Measurements from ENCODE around the gene FAM174B.
"Not testable (repeated sequence)": the region's sequence is repeated elsewhere in the genome, so short reads cannot be mapped to it uniquely, and the experiment has no call there.

Gene FAM174B

GRCh38 chr15:92616621-92617548, 38.7 kb downstream of the FAM174B start:
- DNase-seq: no peak

GRCh38 chr15:92614791-92615785, 40.5 kb downstream of the FAM174B start:
- DNase-seq: no peak

- no peak for DNase-seq
Measured at GRCh38 chr15:92614301-92614700, 41.3 kb downstream of the FAM174B start.

- DNase-seq: no peak
Measured at GRCh38 chr15:92613841-92614240, 41.7 kb downstream of the FAM174B start.

GRCh38 chr15:92612891-92613290, 42.7 kb downstream of the FAM174B start:
- no peak for DNase-seq

GRCh38 chr15:92611995-92612745, 43.4 kb downstream of the FAM174B start:
- DNase-seq: no peak

GRCh38 chr15:92611150-92611549, 44.4 kb downstream of the FAM174B start:
- DNase-seq: no peak

- no peak for DNase-seq
Measured at GRCh38 chr15:92610101-92610520, 45.5 kb downstream of the FAM174B start.

- DNase-seq: no peak
Measured at GRCh38 chr15:92608866-92609700, 46.5 kb downstream of the FAM174B start.

GRCh38 chr15:92606836-92607150, 48.8 kb downstream of the FAM174B start:
- DNase-seq: not testable (repeated sequence)

- DNase-seq: no peak
Measured at GRCh38 chr15:92606126-92606835, 49.3 kb downstream of the FAM174B start.

GRCh38 chr15:92605225-92605944, 50.2 kb downstream of the FAM174B start:
- no peak for DNase-seq

- no peak for DNase-seq
Measured at GRCh38 chr15:92603743-92604470, 51.7 kb downstream of the FAM174B start.

GRCh38 chr15:92603278-92603677, 52.3 kb downstream of the FAM174B start:
- DNase-seq: no peak

- no peak for DNase-seq
Measured at GRCh38 chr15:92602267-92602593, 53.3 kb downstream of the FAM174B start.

GRCh38 chr15:92601592-92602266, 53.8 kb downstream of the FAM174B start:
- DNase-seq: no peak

- no peak for DNase-seq
Measured at GRCh38 chr15:92600856-92601255, 54.7 kb downstream of the FAM174B start.

GRCh38 chr15:92599394-92599970, 56.1 kb downstream of the FAM174B start:
- no peak for DNase-seq

GRCh38 chr15:92597548-92597947, 58.0 kb downstream of the FAM174B start:
- DNase-seq: no peak
